ENCODE data around the gene RFX7.

Gene RFX7

DNA sequence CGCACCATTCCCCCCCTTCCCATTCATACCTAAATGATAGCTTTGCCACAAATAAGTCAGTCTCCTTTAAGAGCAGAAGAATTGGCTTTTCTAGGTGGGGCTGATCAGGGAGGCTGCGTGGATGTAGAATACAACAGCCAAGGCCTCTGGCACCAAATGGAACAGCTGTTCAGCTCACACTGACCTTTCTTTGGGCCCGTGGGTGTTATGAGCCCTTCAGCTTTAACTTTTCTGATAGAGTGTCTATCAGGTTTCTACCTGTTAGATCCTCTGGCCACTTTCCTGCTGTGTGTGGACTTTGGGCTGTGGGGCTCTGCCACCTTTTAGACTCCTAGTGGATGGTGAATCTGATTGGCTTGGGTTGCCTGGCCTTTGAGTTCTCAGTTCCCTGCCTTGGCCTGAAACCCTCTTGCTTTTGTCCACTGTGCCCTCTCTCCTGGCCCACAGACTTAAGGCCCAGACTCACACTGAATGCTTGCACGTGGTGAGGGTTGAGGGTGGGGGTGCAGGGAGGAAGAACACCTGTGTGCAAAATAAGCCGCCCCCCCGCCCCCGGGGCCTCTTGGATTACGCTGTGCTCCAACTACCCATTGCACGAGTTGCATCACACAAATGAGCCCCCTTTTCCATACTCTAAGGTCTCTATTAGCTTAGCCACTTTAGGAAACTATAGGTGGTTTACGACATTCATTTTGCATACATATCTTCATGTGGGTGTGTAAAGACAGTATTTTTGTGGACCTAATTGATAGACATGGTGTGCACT lies 1.3 kb upstream of the RFX7 start:
- H3K27ac ChIP-seq (ENCODE audit: low read depth, low read length): peak overlapping the region; percentile 92
- TF ChIP-seq, protein P1, sequence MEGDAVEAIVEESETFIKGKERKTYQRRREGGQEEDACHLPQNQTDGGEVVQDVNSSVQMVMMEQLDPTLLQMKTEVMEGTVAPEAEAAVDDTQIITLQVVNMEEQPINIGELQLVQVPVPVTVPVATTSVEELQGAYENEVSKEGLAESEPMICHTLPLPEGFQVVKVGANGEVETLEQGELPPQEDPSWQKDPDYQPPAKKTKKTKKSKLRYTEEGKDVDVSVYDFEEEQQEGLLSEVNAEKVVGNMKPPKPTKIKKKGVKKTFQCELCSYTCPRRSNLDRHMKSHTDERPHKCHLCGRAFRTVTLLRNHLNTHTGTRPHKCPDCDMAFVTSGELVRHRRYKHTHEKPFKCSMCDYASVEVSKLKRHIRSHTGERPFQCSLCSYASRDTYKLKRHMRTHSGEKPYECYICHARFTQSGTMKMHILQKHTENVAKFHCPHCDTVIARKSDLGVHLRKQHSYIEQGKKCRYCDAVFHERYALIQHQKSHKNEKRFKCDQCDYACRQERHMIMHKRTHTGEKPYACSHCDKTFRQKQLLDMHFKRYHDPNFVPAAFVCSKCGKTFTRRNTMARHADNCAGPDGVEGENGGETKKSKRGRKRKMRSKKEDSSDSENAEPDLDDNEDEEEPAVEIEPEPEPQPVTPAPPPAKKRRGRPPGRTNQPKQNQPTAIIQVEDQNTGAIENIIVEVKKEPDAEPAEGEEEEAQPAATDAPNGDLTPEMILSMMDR (IDR thresholded peaks at IDR 0.05; ENCODE audit: low read depth, low read length, poor library complexity, severe bottlenecking): no peak
- TF ChIP-seq EZH2phosphoT487 (IDR thresholded peaks at IDR 0.05; ENCODE audit: borderline replicate concordance, low read length): no peak
- H3K79me2 ChIP-seq (ENCODE audit: control insufficient read depth, low read length): peaks cover 51% of the 10 kb centered on the region
- peaks cover 14% of the 10 kb centered on the region for H3F3A ChIP-seq (ENCODE audit: control insufficient read depth, insufficient read depth)
- peak overlapping the region; percentile 88 for H3K4me3 ChIP-seq (ENCODE audit: low read length)
- no peaks in the 10 kb centered on the region for H4K20me1 ChIP-seq (ENCODE audit: control insufficient read depth, insufficient read depth, low read depth, low read length)
- H3K4me2 ChIP-seq (ENCODE audit: low read length): peak overlapping the region; percentile 98
- peaks cover 15% of the 10 kb centered on the region for H3K36me3 ChIP-seq (ENCODE audit: control insufficient read depth, low read length)
- no peaks in the 10 kb centered on the region for H3K9me3 ChIP-seq (ENCODE audit: control insufficient read depth, insufficient read depth, low read length)
- no peaks in the 10 kb centered on the region for H3K27me3 ChIP-seq (ENCODE audit: control insufficient read depth, low read length)
- peaks cover 42% of the 10 kb centered on the region for H3K4me1 ChIP-seq (ENCODE audit: control insufficient read depth, low read length)
- H3K9me2 ChIP-seq (replicated peaks; ENCODE audit: control insufficient read depth, low read length): no peaks in the 10 kb centered on the region

DNA sequence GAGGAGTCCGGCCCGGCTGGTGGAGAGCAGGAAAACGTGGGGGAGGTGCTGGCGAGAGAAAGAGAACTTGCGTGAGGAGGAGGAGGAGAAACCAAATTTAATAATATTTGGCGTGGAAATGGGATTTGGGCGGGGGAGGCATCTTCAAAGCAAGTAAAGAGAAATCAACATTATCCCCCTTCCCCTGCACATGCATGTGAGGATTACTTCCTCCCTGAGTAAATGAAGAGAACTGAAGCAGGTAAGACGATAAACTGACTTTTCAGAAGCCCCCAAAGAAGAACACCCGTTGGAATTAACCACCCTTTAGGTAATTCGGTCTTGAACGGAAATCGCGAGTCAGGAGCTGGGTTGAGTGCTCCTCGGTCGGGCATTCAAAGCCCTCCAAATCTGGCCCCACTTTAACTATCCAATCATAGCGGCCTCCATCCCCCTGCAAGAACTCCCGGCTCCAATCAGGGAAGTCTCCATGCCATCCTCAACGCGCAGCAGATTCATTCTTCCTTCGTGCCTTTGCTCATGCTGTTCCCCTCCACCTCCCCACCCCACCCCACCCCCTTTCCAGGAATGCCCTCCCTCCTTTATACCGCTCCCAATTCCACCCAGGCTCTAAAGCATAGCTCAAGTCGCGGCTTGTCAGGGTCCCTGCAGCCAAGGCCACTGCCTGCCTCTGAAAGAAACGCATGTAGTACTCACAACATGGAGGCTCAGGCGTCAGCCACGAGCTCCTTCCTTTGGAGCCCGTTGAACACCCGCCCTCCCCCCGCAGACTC lies 545 bp upstream of the RFX7 start:
- no peak for TF ChIP-seq EZH2phosphoT487 (IDR thresholded peaks at IDR 0.05; ENCODE audit: borderline replicate concordance, low read length)
- TF ChIP-seq, protein P1 (IDR thresholded peaks at IDR 0.05; ENCODE audit: low read depth, low read length, poor library complexity, severe bottlenecking): no peak
- H3K79me2 ChIP-seq (ENCODE audit: control insufficient read depth, low read length): peaks cover 59% of the 10 kb centered on the region

DNA sequence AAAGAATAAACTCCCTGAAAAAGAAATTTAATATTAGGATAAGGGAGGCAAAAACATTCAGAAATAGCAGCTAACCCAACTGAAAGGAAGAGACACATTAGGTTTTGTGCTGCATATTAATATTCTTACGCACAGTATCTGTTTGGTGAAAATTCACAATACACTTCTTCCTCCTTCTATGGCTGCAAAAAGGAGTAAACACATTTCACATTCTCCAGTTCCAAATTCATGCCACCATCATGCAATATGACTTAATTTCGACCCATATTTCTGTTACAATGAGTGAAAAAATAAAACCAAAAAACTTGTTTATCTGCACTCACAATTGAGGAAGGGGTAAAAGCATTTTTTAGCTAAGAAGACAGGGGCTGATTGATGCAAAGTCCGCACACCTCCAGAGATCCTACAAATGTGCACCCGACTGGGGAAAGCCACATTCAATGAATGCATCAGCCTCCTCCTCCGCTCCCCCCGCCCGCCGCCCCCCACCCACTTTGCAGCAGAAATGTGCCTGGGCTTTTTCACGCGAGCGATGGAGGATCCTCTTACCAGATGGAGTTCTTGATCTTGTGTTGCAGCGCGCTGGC lies 1.0 kb downstream of the RFX7 start:
- H4K20me1 ChIP-seq (ENCODE audit: control insufficient read depth, insufficient read depth, low read depth, low read length): no peaks in the 10 kb centered on the region
- H3K36me3 ChIP-seq (ENCODE audit: control insufficient read depth, low read length): peaks cover 35% of the 10 kb centered on the region
- H3F3A ChIP-seq (ENCODE audit: control insufficient read depth, insufficient read depth): peaks cover 14% of the 10 kb centered on the region
- TF ChIP-seq, protein P1 (IDR thresholded peaks at IDR 0.05; ENCODE audit: low read depth, low read length, poor library complexity, severe bottlenecking): no peak
- TF ChIP-seq EZH2phosphoT487 (IDR thresholded peaks at IDR 0.05; ENCODE audit: borderline replicate concordance, low read length): no peak
- peaks cover 36% of the 10 kb centered on the region for H3K4me1 ChIP-seq (ENCODE audit: control insufficient read depth, low read length)
- H3K79me2 ChIP-seq (ENCODE audit: control insufficient read depth, low read length): peaks cover 74% of the 10 kb centered on the region
- peak overlapping the region; percentile 72 for H3K4me2 ChIP-seq (ENCODE audit: low read length)
- H3K4me3 ChIP-seq (ENCODE audit: low read length): peak overlapping the region; percentile 95
- H3K27ac ChIP-seq (ENCODE audit: low read depth, low read length): peak overlapping the region; percentile 80
- H3K27me3 ChIP-seq (ENCODE audit: control insufficient read depth, low read length): no peaks in the 10 kb centered on the region
- no peaks in the 10 kb centered on the region for H3K9me2 ChIP-seq (replicated peaks; ENCODE audit: control insufficient read depth, low read length)
- H3K9me3 ChIP-seq (ENCODE audit: control insufficient read depth, insufficient read depth, low read length): no peaks in the 10 kb centered on the region; the same call in 1 of the 2 replicates

More for the DNA sequence above, 545 bp upstream of the RFX7 start:
- Histone ChIP-seq H3K9me2 (replicated peaks; ENCODE audit: control insufficient read depth, low read length) (no peaks in the 10 kb centered on the region), H3K4me3 (ENCODE audit: low read length) (peak overlapping the region; percentile 88), H3F3A (ENCODE audit: control insufficient read depth, insufficient read depth) (peaks cover 14% of the 10 kb centered on the region), H4K20me1 (ENCODE audit: control insufficient read depth, insufficient read depth, low read depth, low read length) (no peaks in the 10 kb centered on the region), H3K27me3 (ENCODE audit: control insufficient read depth, low read length) (no peaks in the 10 kb centered on the region), H3K27ac (ENCODE audit: low read depth, low read length) (peak overlapping the region; percentile 92), H3K4me1 (ENCODE audit: control insufficient read depth, low read length) (peaks cover 42% of the 10 kb centered on the region), H3K4me2 (ENCODE audit: low read length) (peak overlapping the region; percentile 98), H3K36me3 (ENCODE audit: control insufficient read depth, low read length) (peaks cover 23% of the 10 kb centered on the region), H3K9me3 (ENCODE audit: control insufficient read depth, insufficient read depth, low read length) (no peaks in the 10 kb centered on the region; the same call in 1 of the 2 replicates)

Measured in DOHH2 (cell line).